Body of pancreas (tissue), 4 donors: ENCODE results near the gene LARP4B.

Experiments used
- POLR2A ChIP-seq, 3 donors: fragments of 450-650 bp; IDR thresholded peaks; one replicate each; pipeline ENCODE4 v1.6.1; 2016; ENCODE audit warnings: antibody characterized with exemption in 3 of 3, mild to moderate bottlenecking in 2 of 3
- TF ChIP-seq, protein P1 (sequence below), 7 experiments: fragments of 450-650 bp in 4 of 7; fragments of 200-600 bp in 3 of 7; sonication (generic) in 3 of 7; IDR thresholded peaks; one replicate each; pipeline ENCODE4 v1.5.1; 2016 to 2019; ENCODE audit warnings: antibody characterized with exemption in 7 of 7

DNA sequence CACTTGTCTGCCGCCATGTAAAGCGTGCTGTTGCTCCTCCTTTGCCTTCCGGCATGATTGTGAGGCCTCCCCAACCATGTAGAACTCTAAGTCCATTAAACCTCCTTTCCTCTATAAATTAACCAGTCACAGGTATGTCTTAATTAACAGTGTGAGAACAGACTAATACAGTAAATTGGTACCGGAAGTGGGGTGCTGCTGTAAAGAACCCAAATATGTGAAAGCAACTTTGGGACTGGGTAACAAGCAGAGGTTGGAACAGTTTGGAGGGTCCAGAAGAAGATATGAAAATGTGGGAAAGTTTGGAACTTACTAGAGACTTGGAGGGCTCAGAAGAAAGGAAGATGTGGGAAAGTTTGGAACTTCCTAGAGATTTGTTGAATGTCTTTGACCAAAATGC, 135.3 kb downstream of the LARP4B start:
- TF ChIP-seq, protein P1, sequence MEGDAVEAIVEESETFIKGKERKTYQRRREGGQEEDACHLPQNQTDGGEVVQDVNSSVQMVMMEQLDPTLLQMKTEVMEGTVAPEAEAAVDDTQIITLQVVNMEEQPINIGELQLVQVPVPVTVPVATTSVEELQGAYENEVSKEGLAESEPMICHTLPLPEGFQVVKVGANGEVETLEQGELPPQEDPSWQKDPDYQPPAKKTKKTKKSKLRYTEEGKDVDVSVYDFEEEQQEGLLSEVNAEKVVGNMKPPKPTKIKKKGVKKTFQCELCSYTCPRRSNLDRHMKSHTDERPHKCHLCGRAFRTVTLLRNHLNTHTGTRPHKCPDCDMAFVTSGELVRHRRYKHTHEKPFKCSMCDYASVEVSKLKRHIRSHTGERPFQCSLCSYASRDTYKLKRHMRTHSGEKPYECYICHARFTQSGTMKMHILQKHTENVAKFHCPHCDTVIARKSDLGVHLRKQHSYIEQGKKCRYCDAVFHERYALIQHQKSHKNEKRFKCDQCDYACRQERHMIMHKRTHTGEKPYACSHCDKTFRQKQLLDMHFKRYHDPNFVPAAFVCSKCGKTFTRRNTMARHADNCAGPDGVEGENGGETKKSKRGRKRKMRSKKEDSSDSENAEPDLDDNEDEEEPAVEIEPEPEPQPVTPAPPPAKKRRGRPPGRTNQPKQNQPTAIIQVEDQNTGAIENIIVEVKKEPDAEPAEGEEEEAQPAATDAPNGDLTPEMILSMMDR (IDR thresholded peaks at IDR 0.05): no peak
- TF ChIP-seq POLR2A (IDR thresholded peaks at IDR 0.05): no peak
